ENCODE data around the gene FILIP1L. TPM values are rescaled to one million over a fixed set of nuclear protein-coding genes. Genes with fewer than 3 reads are reported as not detected.

The FILIP1L gene
- total RNA-seq, 3 donors from 2014 or later = 19.8 to 23.7 (median 23.3) TPM

DNA sequence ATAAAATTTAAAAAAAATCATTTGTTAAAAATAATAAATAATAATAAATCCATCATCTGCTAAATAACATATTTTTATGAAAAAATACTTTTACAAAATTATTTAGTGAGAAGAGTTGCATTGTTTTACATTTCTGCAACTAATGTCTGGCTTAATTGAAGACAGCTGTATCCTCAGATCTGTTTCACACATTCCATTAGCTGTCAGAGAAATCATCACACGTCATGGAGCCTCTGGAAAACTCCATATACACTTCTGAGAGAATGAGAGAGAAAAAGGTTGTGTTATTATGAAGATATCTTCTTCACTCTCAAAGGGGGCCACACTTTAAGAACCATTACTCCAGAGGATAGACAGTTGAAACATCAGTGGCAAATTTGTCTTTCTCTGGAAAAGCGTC, 255.8 kb downstream of the FILIP1L start:
- Histone ChIP-seq H3K9me3 (no peaks in the 10 kb centered on the region), H3K27me3 (no peaks in the 10 kb centered on the region), H3K4me3 (no peak overlapping the region), H3K4me1 (no peaks in the 10 kb centered on the region), H3K36me3 (no peaks in the 10 kb centered on the region), H3K27ac (no peak overlapping the region)
- TF ChIP-seq POLR2AphosphoS5 (IDR thresholded peaks at IDR 0.05) = no peak
- TF ChIP-seq POLR2A (IDR thresholded peaks at IDR 0.05) = no peak
- no peak for TF ChIP-seq CTCF (IDR thresholded peaks at IDR 0.05)
- no peak for DNase-seq (ENCODE audit: low spot score in 2 of 2)
- intact Hi-C loops (cut with DNase I; ENCODE audit: low total_unique reads) = no loop called here

- Histone ChIP-seq H3K27ac (no peak overlapping the region), H3K4me1 (no peaks in the 10 kb centered on the region), H3K4me3 (no peak overlapping the region), H3K9me3 (no peaks in the 10 kb centered on the region), H3K36me3 (no peaks in the 10 kb centered on the region), H3K27me3 (no peaks in the 10 kb centered on the region)
- intact Hi-C loops (cut with DNase I; ENCODE audit: low total_unique reads) = no loop called here
- TF ChIP-seq POLR2AphosphoS5 (IDR thresholded peaks at IDR 0.05) (no peak), POLR2A (IDR thresholded peaks at IDR 0.05) (no peak), CTCF (IDR thresholded peaks at IDR 0.05) (no peak)
- no peak for DNase-seq (ENCODE audit: low spot score in 2 of 2)
Measured at GRCh38 chr3:99857278-99857677, 257.0 kb downstream of the FILIP1L start.

DNA sequence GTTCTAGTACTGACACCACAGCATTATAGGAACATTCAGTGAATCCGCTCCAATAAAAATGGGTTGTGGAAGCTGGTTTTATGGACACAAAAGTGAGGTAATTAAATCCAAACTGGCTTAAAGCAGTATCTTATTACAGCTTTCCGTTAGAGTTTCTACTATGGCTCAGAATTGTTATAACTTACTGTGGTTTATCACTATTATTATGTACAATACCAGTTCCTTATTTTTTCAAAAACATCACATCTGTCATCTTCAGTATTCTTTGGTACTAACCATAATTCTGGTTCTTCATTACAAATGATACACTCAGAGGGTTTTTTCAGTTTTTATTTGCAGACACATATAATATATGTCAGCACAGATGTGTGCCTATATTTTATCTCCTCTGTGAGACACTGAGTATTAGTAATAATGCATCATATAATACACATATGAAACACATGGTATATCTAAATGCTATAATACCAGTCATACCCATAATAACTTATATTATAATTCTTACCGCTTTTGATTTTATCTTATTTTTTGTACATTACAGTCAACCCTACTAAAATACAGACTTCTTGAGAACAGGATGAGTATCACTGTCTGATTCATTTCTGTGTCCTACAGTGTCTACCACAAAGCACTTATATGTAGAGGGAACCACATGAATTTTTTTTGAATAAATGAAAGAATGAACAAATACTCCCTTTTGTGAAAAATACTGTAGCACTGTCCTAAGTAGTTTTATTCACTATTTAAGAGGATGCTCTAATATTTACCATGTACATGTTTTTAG, 257.7 kb downstream of the FILIP1L start:
- DNase-seq (ENCODE audit: low spot score in 2 of 2) = no peak
- Histone ChIP-seq H3K9me3 (no peaks in the 10 kb centered on the region), H3K36me3 (no peaks in the 10 kb centered on the region), H3K27ac (no peak overlapping the region), H3K27me3 (no peaks in the 10 kb centered on the region), H3K4me3 (no peak overlapping the region), H3K4me1 (no peaks in the 10 kb centered on the region)
- TF ChIP-seq POLR2AphosphoS5 (IDR thresholded peaks at IDR 0.05) = no peak
- no peak for TF ChIP-seq POLR2A (IDR thresholded peaks at IDR 0.05)
- TF ChIP-seq CTCF (IDR thresholded peaks at IDR 0.05) = no peak
- intact Hi-C loops (cut with DNase I; ENCODE audit: low total_unique reads) = no loop called here

- Histone ChIP-seq H3K4me1 (no peaks in the 10 kb centered on the region), H3K9me3 (no peaks in the 10 kb centered on the region), H3K27ac (no peak overlapping the region), H3K27me3 (no peaks in the 10 kb centered on the region), H3K36me3 (no peaks in the 10 kb centered on the region), H3K4me3 (no peak overlapping the region)
- no peak for TF ChIP-seq POLR2A (IDR thresholded peaks at IDR 0.05)
- TF ChIP-seq CTCF (IDR thresholded peaks at IDR 0.05) = no peak
- no peak for TF ChIP-seq POLR2AphosphoS5 (IDR thresholded peaks at IDR 0.05)
- intact Hi-C loops (cut with DNase I; ENCODE audit: low total_unique reads) = no loop called here
- no peak for DNase-seq (ENCODE audit: low spot score in 2 of 2)
Measured at GRCh38 chr3:99855900-99856299, 258.4 kb downstream of the FILIP1L start.

- H3K27ac ChIP-seq = no peak overlapping the region
- no peak overlapping the region for H3K4me3 ChIP-seq
- no peaks in the 10 kb centered on the region for H3K27me3 ChIP-seq
- intact Hi-C loops (cut with DNase I; ENCODE audit: low total_unique reads) = no loop called here
- no peak for TF ChIP-seq CTCF (IDR thresholded peaks at IDR 0.05)
- TF ChIP-seq POLR2A (IDR thresholded peaks at IDR 0.05) = no peak
- no peaks in the 10 kb centered on the region for H3K4me1 ChIP-seq
- H3K36me3 ChIP-seq = no peaks in the 10 kb centered on the region
- no peaks in the 10 kb centered on the region for H3K9me3 ChIP-seq
- no peak for DNase-seq (ENCODE audit: low spot score in 2 of 2)
Measured at GRCh38 chr3:99854756-99855298, 259.5 kb downstream of the FILIP1L start.

All from breast epithelium (tissue), 4 donors.